ENCODE measurements around the gene PTPRN2.

- TF ChIP-seq CTCF (IDR thresholded peaks at IDR 0.05; ENCODE audit: low read depth, low read length) (no peak), POLR2A (IDR thresholded peaks at IDR 0.05; ENCODE audit: extremely low read depth, insufficient read length) (no peak), MAX (IDR thresholded peaks at IDR 0.05; ENCODE audit: low read depth, low read length) (no peak), MYC (IDR thresholded peaks at IDR 0.05; ENCODE audit: low read depth, low read length) (no peak)
Observed at GRCh38 chr7:157561816-157562410, 1025.7 kb downstream of the PTPRN2 start.
